Lung (tissue), 12 donors: ENCODE results near the gene SCYGR4. TPM values are rescaled to one million over a fixed set of nuclear protein-coding genes. Genes with fewer than 3 reads are reported as not detected.

ENCODE experiments used
- ATAC-seq: fragments of 200-7000 bp; cut with Tn5 transposase; one replicate; pipeline ENCODE4 v1.9.1; 2020; ENCODE audit warnings: moderate number of reproducible peaks; ENCODE audit not compliant: insufficient read depth, low FRiP score
- DNase-seq, 3 donors: peaks; one replicate each; pipeline ENCODE4 v3.0.0-alpha.2; 2013 to 2017
- H3K27ac ChIP-seq, 2 donors: one replicate each; pipeline ENCODE4 v1.5.1; 2013; ENCODE audit warnings: mild to moderate bottlenecking in 2 of 2, moderate library complexity in 2 of 2, control low read depth in 1 of 2, inconsistent platforms in 1 of 2, low read depth in 1 of 2, low read length in 1 of 2
- H3K27me3 ChIP-seq, 3 donors: one replicate each; pipeline ENCODE4 v1.5.1; 2013; ENCODE audit warnings: low read length in 2 of 3; ENCODE audit not compliant: control insufficient read depth in 3 of 3, insufficient read depth in 3 of 3
- H3K36me3 ChIP-seq, 4 donors: one replicate each; pipeline ENCODE4 v1.5.1; 2013; ENCODE audit warnings: low read length in 4 of 4, mild to moderate bottlenecking in 1 of 4, moderate library complexity in 1 of 4; ENCODE audit not compliant: control insufficient read depth in 4 of 4, insufficient read depth in 4 of 4
- H3K4me1 ChIP-seq, 5 donors: one replicate each; pipeline ENCODE4 v1.5.1; 2013; ENCODE audit warnings: low read length in 5 of 5, mild to moderate bottlenecking in 2 of 5, moderate library complexity in 1 of 5; ENCODE audit not compliant: control insufficient read depth in 5 of 5, insufficient read depth in 5 of 5
- H3K4me3 ChIP-seq: one replicate; pipeline ENCODE4 v1.5.1; 2013; ENCODE audit warnings: mild to moderate bottlenecking, control low read depth, moderate library complexity
- H3K9ac ChIP-seq, 2 donors: one replicate each; pipeline ENCODE4 v1.5.1; 2013; ENCODE audit warnings: low read length in 2 of 2, control low read depth in 1 of 2; ENCODE audit not compliant: insufficient read depth in 1 of 2
- H3K9me3 ChIP-seq, 4 donors: one replicate each; pipeline ENCODE4 v1.5.1; 2013; ENCODE audit warnings: low read length in 3 of 4, mild to moderate bottlenecking in 1 of 4, moderate library complexity in 1 of 4; ENCODE audit not compliant: control insufficient read depth in 4 of 4, insufficient read depth in 3 of 4
- CTCF ChIP-seq: IDR thresholded peaks from 2 replicates; pipeline ENCODE4 v1.5.1; 2012; ENCODE audit warnings: mild to moderate bottlenecking; ENCODE audit errors: control extremely low read depth, extremely low read depth
- WGBS, 2 donors: extraction: QIAGEN DNeasy Blood & Tissue Kit; methylation state at CpG; one replicate each; pipeline ENCODE4 v1.1.7; 2013; 5-methylcytosine and 5-hydroxymethylcytosine counted together
- polyA plus RNA-seq, 2 donors: library from polyadenylated mRNA; stranded (reverse); fragments of 200-250 nt; gene quantifications; one replicate each; pipeline ENCODE4 v1.2.1, GENCODE V29; 2013
- total RNA-seq, 2 donors: library from RNA; depleted of rRNA in 1 of 2; stranded (reverse); fragments of >200 nt in 1 of 2; gene quantifications; one replicate each; pipeline ENCODE4 v1.2.1, GENCODE V29; 2014 to 2021
- donor health status: control.
- donor health status: control.
- donor health status: Bipolar disorder and iron deficiency.
- donor health status: healthy.
- donor health status: DM: yes; HTN: yes; CAD: no.

SCYGR4 gene
- total and polyA plus RNA-seq, 4 donors = not detected

DNA sequence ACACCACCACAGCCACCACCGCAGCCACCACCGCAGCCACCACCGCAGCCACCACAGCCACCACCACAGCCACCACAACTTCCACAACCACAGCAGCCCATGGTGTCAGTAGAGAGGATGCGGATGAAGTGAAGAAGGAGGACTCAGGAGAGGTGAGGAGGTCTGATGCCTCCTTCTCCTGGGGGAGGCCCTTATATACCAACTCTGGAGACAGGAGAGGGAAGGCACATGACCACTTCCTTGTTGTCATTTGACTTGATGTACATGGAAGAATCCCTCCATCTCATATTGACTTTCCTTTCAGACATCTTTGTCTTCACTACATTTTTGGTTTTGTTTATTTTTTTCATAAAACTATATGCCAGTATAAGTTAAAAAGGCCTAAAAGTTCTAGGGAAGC lies 2.6 kb upstream of the SCYGR4 start, which contains the start of gene SCYGR3:
TSS of gene SCYGR3 (minus strand) at position 101 of the 400 bp plus-strand sequence. CDS start at position 101, 0 bp downstream.
- 73 to 98% methylated on average over 3 to 4 of the region's 4 CpGs for WGBS, 2 donors
- H3K36me3 ChIP-seq = no peaks in the 10 kb centered on the region
- H3K4me1 ChIP-seq = no peaks in the 10 kb centered on the region
- no peak within 1 kb of the TSS for H3K9ac ChIP-seq
- no peak within 1 kb of the TSS for H3K27ac ChIP-seq
- no peaks in the 10 kb centered on the region for H3K9me3 ChIP-seq
- no peak for DNase-seq
- H3K4me3 ChIP-seq = no peak within 1 kb of the TSS
- H3K27me3 ChIP-seq = no peaks in the 10 kb centered on the region
- no peak for TF ChIP-seq CTCF
- no peak for ATAC-seq

GRCh38 chr2:227615181-227615580 lies 2.1 kb upstream of the SCYGR4 start:
- 95% methylated on average over 4 of the region's 4 CpGs for WGBS, 2 donors
- ATAC-seq (no peak), DNase-seq (no peak)
- Histone ChIP-seq H3K9ac (no peak overlapping the region), H3K27ac (no peak overlapping the region), H3K4me3 (no peak overlapping the region), H3K27me3 (no peaks in the 10 kb centered on the region), H3K36me3 (no peaks in the 10 kb centered on the region), H3K9me3 (no peaks in the 10 kb centered on the region), H3K4me1 (no peaks in the 10 kb centered on the region)
- TF ChIP-seq CTCF = no peak

- no peak for TF ChIP-seq CTCF
- ATAC-seq (no peak), DNase-seq (no peak)
- H3K36me3 ChIP-seq = no peaks in the 10 kb centered on the region
- H3K9me3 ChIP-seq = no peaks in the 10 kb centered on the region
- H3K4me3 ChIP-seq = no peak overlapping the region
- no peak overlapping the region for H3K27ac ChIP-seq
- H3K27me3 ChIP-seq = no peaks in the 10 kb centered on the region
- WGBS, 2 donors = 81 to 85% methylated on average over 5 of the region's 5 CpGs
- H3K4me1 ChIP-seq = no peaks in the 10 kb centered on the region
- H3K9ac ChIP-seq = no peak overlapping the region
These were observed 1.4 kb upstream of the SCYGR4 start for GRCh38 chr2:227615906-227616305.

DNA sequence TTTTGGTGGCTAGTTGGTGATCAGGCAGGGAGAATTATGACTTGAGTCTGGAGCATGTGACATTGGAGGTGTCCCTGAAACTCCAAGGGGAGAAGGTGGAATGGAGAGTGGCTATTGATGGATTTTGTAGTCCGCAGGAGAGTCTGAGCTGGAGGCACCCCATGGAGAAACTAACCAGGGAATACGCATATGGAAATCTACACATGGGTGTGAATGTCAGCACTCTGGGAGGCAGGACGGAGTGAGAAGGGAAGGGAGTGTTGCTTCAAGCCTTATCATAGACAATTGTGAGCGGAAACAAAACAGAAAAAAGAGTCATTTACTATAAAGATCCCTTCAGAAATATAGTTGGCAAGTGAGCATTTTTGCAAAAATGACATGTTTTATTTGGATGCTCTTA lies 667 bp upstream of the SCYGR4 start:
- Histone ChIP-seq H3K36me3 (no peaks in the 10 kb centered on the region), H3K27ac (no peak overlapping the region), H3K27me3 (no peaks in the 10 kb centered on the region), H3K4me3 (no peak overlapping the region), H3K4me1 (no peaks in the 10 kb centered on the region), H3K9ac (no peak overlapping the region), H3K9me3 (peaks cover 0 to 1% (median 0%) of the 10 kb centered on the region in 4 donors)
- TF ChIP-seq CTCF = no peak
- WGBS, 2 donors = 73 to 89% methylated on average over 4 of the region's 4 CpGs
- DNase-seq (no peak), ATAC-seq (no peak)
